HepG2 (cell line): ENCODE data around the gene CHCHD3. TPM values are rescaled to one million over a fixed set of nuclear protein-coding genes. Genes with fewer than 3 reads are reported as not detected.

Experiments used
- ATAC-seq: fragments of 200-7000 bp; cut with Tn5 transposase; 3 replicates; pipeline ENCODE4 v1.9.1; 2020; ENCODE audit warnings: mild to moderate bottlenecking, moderate library complexity
- BruUV-seq: library from RNA; stranded (reverse); fragments of 400-500 nt; replicated peaks from 2 replicates; lab custom pipeline; 2021; lab: Mats Ljungman, UMichigan
- CTCF ChIA-PET: fragments of 300-600 bp; formaldehyde crosslinking; extraction: SDS; loops from one replicate; lab custom pipeline; 2021; ENCODE audit warnings: low total read pairs, inconsistent platforms, low intra/inter-chr PET ratio; lab: Yijun Ruan, JAX
- POLR2A ChIA-PET: fragments of 350-600 bp; sonication (Branson Sonifier 250); formaldehyde crosslinking; loops from one replicate; lab custom pipeline; 2020; ENCODE audit warnings: antibody characterized with exemption, inconsistent platforms; lab: Yijun Ruan, JAX
- DNase-seq: peaks from one replicate; pipeline ENCODE4 v3.0.0-alpha.2; 2015; ENCODE audit warnings: low spot score
- FAIRE-seq: peaks from 3 replicates; lab custom pipeline; 2011; peaks lifted over from hg19 to GRCh38; lab: Jason Lieb, UNC
- H2AFZ ChIP-seq: one replicate; pipeline ENCODE4 v1.6.1; 2011; ENCODE audit warnings: low read length, inconsistent platforms
- H3K27ac ChIP-seq: fragments of 300-600 bp; 3 replicates; pipeline ENCODE4 v1.8.0; 2011; ENCODE audit warnings: mixed run types, mild to moderate bottlenecking, mixed read lengths, low read length, inconsistent platforms; ENCODE audit not compliant: insufficient read depth; ENCODE audit errors: extremely low read length
- H3K27me3 ChIP-seq, 2 experiments: fragments of 200-600 bp in 1 of 2; 2 replicates in 1 of 2; 3 replicates in 1 of 2; pipeline versions ENCODE4 v1.6.0 to v1.8.0; 2011; ENCODE audit warnings: low read length in 2 of 2, mild to moderate bottlenecking in 2 of 2, moderate library complexity in 2 of 2, inconsistent platforms in 1 of 2; ENCODE audit not compliant: insufficient read depth in 2 of 2, control insufficient read depth in 1 of 2
- H3K36me3 ChIP-seq, 2 experiments: fragments of 200-600 bp in 1 of 2; replicated peaks in 1 of 2; 2 replicates in 1 of 2; 3 replicates in 1 of 2; pipeline versions ENCODE4 v1.5.1 to v1.8.0; 2011; ENCODE audit warnings: low read length in 2 of 2, inconsistent platforms in 1 of 2; ENCODE audit not compliant: insufficient read depth in 2 of 2, control insufficient read depth in 1 of 2
- H3K4me1 ChIP-seq: 2 replicates; pipeline ENCODE4 v1.5.1; 2012; ENCODE audit warnings: low read length, inconsistent platforms; ENCODE audit not compliant: insufficient read depth
- H3K4me2 ChIP-seq: 2 replicates; pipeline ENCODE4 v1.6.0; 2011; ENCODE audit warnings: low read depth, low read length, inconsistent platforms
- H3K4me3 ChIP-seq, 3 experiments: fragments of 200-600 bp in 1 of 3; sonication (generic), shearing (Covaris generic) in 1 of 3; replicated peaks in 1 of 3; 2 replicates each; pipeline ENCODE4 v1.5.1; 2011 to 2016; ENCODE audit warnings: low read length in 3 of 3, inconsistent platforms in 2 of 3, low read depth in 2 of 3, mild to moderate bottlenecking in 2 of 3, control low read depth in 1 of 3, mixed read lengths in 1 of 3; ENCODE audit not compliant: insufficient read depth in 1 of 3
- H3K79me2 ChIP-seq: one replicate; pipeline ENCODE4 v1.6.1; 2011; ENCODE audit warnings: low read length, inconsistent platforms; ENCODE audit not compliant: insufficient read depth
- H3K9ac ChIP-seq: 2 replicates; pipeline ENCODE4 v1.6.0; 2011; ENCODE audit warnings: mild to moderate bottlenecking, low read depth, low read length, inconsistent platforms; ENCODE audit not compliant: insufficient read depth
- H3K9me3 ChIP-seq: 2 replicates; pipeline ENCODE4 v1.5.1; 2012; ENCODE audit warnings: mild to moderate bottlenecking, low read length
- H4K20me1 ChIP-seq: 2 replicates; pipeline ENCODE4 v1.6.0; 2011; ENCODE audit warnings: inconsistent platforms, mild to moderate bottlenecking, low read length, moderate library complexity; ENCODE audit not compliant: insufficient read depth
- ATM ChIP-seq: fragments of 450-650 bp; IDR thresholded peaks from 2 replicates; pipeline ENCODE4 v1.7.1; 2017; ENCODE audit warnings: mild to moderate bottlenecking, borderline replicate concordance
- BHLHE40 ChIP-seq: IDR thresholded peaks from 2 replicates; pipeline ENCODE4 v1.6.1; 2011; ENCODE audit warnings: low read length, improper control_type of control experiment
- DMTF1 ChIP-seq: sonication (generic); formaldehyde crosslinking; IDR thresholded peaks from 2 replicates; pipeline ENCODE4 v1.4.0; 2020; ENCODE audit warnings: mild to moderate bottlenecking, missing genetic modification reagents
- DNMT3B ChIP-seq: conservative IDR thresholded peaks from 2 replicates; pipeline ENCODE4 v1.6.1; 2016; ENCODE audit warnings: missing biosample characterization, control low read depth
- HBP1 ChIP-seq: IDR thresholded peaks from 2 replicates; pipeline ENCODE4 v1.6.1; 2016; ENCODE audit warnings: low read depth, control low read depth
- HINFP ChIP-seq: sonication (generic); formaldehyde crosslinking; IDR thresholded peaks from 2 replicates; pipeline ENCODE4 v1.4.0; 2020; ENCODE audit warnings: low read depth, mild to moderate bottlenecking, missing genetic modification reagents
- ISL2 ChIP-seq: sonication (generic); formaldehyde crosslinking; IDR thresholded peaks from 2 replicates; pipeline ENCODE4 v1.5.0; 2020; ENCODE audit warnings: missing genetic modification reagents
- JUND ChIP-seq: sonication (generic); formaldehyde crosslinking; IDR thresholded peaks from 2 replicates; pipeline ENCODE4 v1.8.0; 2022; ENCODE audit warnings: mild to moderate bottlenecking, missing genetic modification reagents
- PHF21A ChIP-seq: sonication (generic); formaldehyde crosslinking; IDR thresholded peaks from 2 replicates; pipeline ENCODE4 v1.5.0; 2020; ENCODE audit warnings: mild to moderate bottlenecking, missing genetic modification reagents
- ZNF30 ChIP-seq: sonication (generic); formaldehyde crosslinking; IDR thresholded peaks from 2 replicates; pipeline ENCODE4 v1.5.0; 2020; ENCODE audit warnings: mild to moderate bottlenecking, missing genetic modification reagents
- WGBS: methylation state at CpG from one replicate; pipeline ENCODE4 v1.1.6; 2017; ENCODE audit warnings: low lambda C conversion rate; 5-methylcytosine and 5-hydroxymethylcytosine counted together
- in situ Hi-C: cut with HindIII; loops from 2 replicates; pipeline ENCODE4 v1.10.0; 2017; ENCODE audit warnings: low pct_unique_long_range_greater_than_20kb; ENCODE audit not compliant: extremely low pct_ligation_motif_present
- intact Hi-C: fragments of 100-400 bp; cut with micrococcal nuclease; formaldehyde crosslinking; loops from one replicate; pipeline ENCODE4 v1.10.0; 2022; ENCODE audit not compliant: unreplicated experiment
- polyA plus RNA-seq, 8 experiments: library from polyadenylated mRNA; depleted of rRNA in 3 of 8; stranded (reverse) in 7 of 8; unstranded in 1 of 8; fragments of >200 nt; fragmentation: Illumina TruSeq in 4 of 8; extraction: Trizol in 4 of 8; gene quantifications; 2 replicates each; pipeline versions ENCODE4 v1.2.1 to v1.2.3, GENCODE V29; 2011 to 2016; ENCODE audit warnings: low read depth in 4 of 8, missing spikeins in 1 of 8, mixed read lengths in 1 of 8; ENCODE audit not compliant: insufficient read depth in 1 of 8
- total RNA-seq, 5 experiments: library from RNA; depleted of rRNA; stranded (reverse); fragments of >200 nt; fragmentation: Illumina TruSeq; extraction: Trizol; gene quantifications; 2 replicates each; pipeline ENCODE4 v1.2.3, GENCODE V29; 2016; ENCODE audit warnings: low read depth in 1 of 5
- TF ChIP-seq, protein P1 (sequence below): sonication (generic); formaldehyde crosslinking; IDR thresholded peaks from 2 replicates; pipeline ENCODE4 v1.5.0; 2020; ENCODE audit warnings: mild to moderate bottlenecking, missing genetic modification reagents, borderline replicate concordance

Gene CHCHD3
- total and polyA plus RNA-seq, 2 of the 13 experiments (the other 11 are each of a cell fraction or from before 2014, with no cell fraction given) = 32.7 to 86.8 TPM

- H3K9me3 ChIP-seq = no peaks in the 10 kb centered on the region
- no peaks in the 10 kb centered on the region for H3K27me3 ChIP-seq
- no peak overlapping the region for H3K4me2 ChIP-seq
- no peaks in the 10 kb centered on the region for H4K20me1 ChIP-seq
- TF ChIP-seq PHF21A (CRISPR knock-in tag) (no peak), DMTF1 (CRISPR knock-in tag) (no peak), HBP1 (CRISPR knock-in tag) (no peak), ATM (no peak), BHLHE40 (no peak), HINFP (CRISPR knock-in tag) (no peak), JUND (CRISPR knock-in tag) (no peak), DNMT3B (CRISPR knock-in tag) (no peak), ISL2 (CRISPR knock-in tag) (no peak), ZNF30 (CRISPR knock-in tag) (no peak)
- TF ChIP-seq, protein P1, sequence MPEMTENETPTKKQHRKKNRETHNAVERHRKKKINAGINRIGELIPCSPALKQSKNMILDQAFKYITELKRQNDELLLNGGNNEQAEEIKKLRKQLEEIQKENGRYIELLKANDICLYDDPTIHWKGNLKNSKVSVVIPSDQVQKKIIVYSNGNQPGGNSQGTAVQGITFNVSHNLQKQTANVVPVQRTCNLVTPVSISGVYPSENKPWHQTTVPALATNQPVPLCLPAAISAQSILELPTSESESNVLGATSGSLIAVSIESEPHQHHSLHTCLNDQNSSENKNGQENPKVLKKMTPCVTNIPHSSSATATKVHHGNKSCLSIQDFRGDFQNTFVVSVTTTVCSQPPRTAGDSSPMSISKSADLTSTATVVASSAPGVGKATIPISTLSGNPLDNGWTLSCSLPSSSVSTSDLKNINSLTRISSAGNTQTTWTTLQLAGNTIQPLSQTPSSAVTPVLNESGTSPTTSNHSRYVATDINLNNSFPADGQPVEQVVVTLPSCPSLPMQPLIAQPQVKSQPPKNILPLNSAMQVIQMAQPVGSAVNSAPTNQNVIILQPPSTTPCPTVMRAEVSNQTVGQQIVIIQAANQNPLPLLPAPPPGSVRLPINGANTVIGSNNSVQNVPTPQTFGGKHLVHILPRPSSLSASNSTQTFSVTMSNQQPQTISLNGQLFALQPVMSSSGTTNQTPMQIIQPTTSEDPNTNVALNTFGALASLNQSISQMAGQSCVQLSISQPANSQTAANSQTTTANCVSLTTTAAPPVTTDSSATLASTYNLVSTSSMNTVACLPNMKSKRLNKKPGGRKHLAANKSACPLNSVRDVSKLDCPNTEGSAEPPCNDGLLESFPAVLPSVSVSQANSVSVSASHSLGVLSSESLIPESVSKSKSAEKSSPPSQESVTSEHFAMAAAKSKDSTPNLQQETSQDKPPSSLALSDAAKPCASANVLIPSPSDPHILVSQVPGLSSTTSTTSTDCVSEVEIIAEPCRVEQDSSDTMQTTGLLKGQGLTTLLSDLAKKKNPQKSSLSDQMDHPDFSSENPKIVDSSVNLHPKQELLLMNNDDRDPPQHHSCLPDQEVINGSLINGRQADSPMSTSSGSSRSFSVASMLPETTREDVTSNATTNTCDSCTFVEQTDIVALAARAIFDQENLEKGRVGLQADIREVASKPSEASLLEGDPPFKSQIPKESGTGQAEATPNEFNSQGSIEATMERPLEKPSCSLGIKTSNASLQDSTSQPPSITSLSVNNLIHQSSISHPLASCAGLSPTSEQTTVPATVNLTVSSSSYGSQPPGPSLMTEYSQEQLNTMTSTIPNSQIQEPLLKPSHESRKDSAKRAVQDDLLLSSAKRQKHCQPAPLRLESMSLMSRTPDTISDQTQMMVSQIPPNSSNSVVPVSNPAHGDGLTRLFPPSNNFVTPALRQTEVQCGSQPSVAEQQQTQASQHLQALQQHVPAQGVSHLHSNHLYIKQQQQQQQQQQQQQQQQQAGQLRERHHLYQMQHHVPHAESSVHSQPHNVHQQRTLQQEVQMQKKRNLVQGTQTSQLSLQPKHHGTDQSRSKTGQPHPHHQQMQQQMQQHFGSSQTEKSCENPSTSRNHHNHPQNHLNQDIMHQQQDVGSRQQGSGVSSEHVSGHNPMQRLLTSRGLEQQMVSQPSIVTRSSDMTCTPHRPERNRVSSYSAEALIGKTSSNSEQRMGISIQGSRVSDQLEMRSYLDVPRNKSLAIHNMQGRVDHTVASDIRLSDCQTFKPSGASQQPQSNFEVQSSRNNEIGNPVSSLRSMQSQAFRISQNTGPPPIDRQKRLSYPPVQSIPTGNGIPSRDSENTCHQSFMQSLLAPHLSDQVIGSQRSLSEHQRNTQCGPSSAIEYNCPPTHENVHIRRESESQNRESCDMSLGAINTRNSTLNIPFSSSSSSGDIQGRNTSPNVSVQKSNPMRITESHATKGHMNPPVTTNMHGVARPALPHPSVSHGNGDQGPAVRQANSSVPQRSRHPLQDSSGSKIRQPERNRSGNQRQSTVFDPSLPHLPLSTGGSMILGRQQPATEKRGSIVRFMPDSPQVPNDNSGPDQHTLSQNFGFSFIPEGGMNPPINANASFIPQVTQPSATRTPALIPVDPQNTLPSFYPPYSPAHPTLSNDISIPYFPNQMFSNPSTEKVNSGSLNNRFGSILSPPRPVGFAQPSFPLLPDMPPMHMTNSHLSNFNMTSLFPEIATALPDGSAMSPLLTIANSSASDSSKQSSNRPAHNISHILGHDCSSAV (CRISPR knock-in tag) = no peak
- H3K4me3 ChIP-seq = no peak overlapping the region
- no peak overlapping the region for H3K27ac ChIP-seq
- CTCF ChIA-PET = no interaction called here
- BruUV-seq = no TSS peak
- no peaks in the 10 kb centered on the region; a peak in 2 of 5 replicates for H3K36me3 ChIP-seq
- 98% methylated on average over 6 of the region's 6 CpGs for WGBS
- H3K79me2 ChIP-seq = no peaks in the 10 kb centered on the region
- H3K9ac ChIP-seq = no peak overlapping the region
- FAIRE-seq (no peak), DNase-seq (no peak), ATAC-seq (no peak)
- POLR2A ChIA-PET = no interaction called here
- H2AFZ ChIP-seq = no peak overlapping the region
- intact Hi-C loops = no loop called here
- no peaks in the 10 kb centered on the region for H3K4me1 ChIP-seq
- in situ Hi-C loops = no loop called here
Measured at GRCh38 chr7:132959891-132960290, 122.0 kb downstream of the CHCHD3 start.
